ENCODE results near the gene CPM.

The CPM gene

GRCh38 chr12:68837215-68837614 is 95.8 kb downstream of the CPM start:
- no peak for DNase-seq
- Histone ChIP-seq H3K9me3 (no peaks in the 10 kb centered on the region), H3K36me3 (peaks cover 72 to 91% (median 74%) of the 10 kb centered on the region in 3 donors), H3K27me3 (no peaks in the 10 kb centered on the region), H3K4me3 (no peak overlapping the region), H3K4me1 (no peaks in the 10 kb centered on the region), H3K27ac (no peak overlapping the region)
- intact Hi-C loops (cut with DNase I; ENCODE audit: low total_unique reads) = no loop called here
- TF ChIP-seq CTCF (IDR thresholded peaks at IDR 0.05) = no peak

DNA sequence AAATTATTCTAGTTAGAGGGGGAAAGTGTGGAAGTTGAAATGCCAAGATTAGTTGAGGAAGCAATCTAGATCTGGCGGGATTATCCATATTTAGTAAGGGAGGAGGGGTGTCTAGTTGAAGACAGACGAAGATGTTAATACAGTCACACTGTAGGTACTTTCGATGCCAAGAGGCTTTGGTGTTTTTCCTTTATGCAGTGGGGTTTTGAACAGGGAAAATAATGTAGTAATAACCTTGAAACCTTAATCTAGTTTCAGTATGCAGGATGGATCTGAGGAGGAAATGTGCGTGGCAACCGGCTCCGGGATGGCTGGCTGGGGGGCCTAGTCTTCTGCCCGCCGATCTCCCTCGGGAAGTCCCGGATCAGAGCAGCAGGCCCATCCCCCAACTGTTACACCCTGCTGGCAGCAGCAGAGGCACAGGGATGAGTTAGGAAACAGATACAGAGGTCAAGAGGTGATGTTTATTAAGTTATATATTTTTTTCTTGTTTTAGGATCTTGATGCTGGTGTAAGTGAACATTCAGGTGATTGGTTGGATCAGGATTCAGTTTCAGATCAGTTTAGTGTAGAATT is 97.5 kb downstream of the CPM start:
- no peak overlapping the region for H3K27ac ChIP-seq
- intact Hi-C loops (cut with DNase I; ENCODE audit: low total_unique reads) = no loop called here
- no peak for TF ChIP-seq CTCF (IDR thresholded peaks at IDR 0.05)
- H3K36me3 ChIP-seq = peaks cover 73 to 91% (median 78%) of the 10 kb centered on the region in 3 donors
- no peaks in the 10 kb centered on the region for H3K4me1 ChIP-seq
- no peaks in the 10 kb centered on the region for H3K27me3 ChIP-seq
- no peak overlapping the region for H3K4me3 ChIP-seq
- no peak for DNase-seq
- no peaks in the 10 kb centered on the region for H3K9me3 ChIP-seq

GRCh38 chr12:68833508-68833907 is 99.5 kb downstream of the CPM start:
- Histone ChIP-seq H3K27me3 (no peaks in the 10 kb centered on the region), H3K27ac (no peak overlapping the region), H3K9me3 (no peaks in the 10 kb centered on the region), H3K36me3 (peaks cover 77 to 91% (median 78%) of the 10 kb centered on the region in 3 donors), H3K4me3 (no peak overlapping the region), H3K4me1 (peaks cover 0 to 6% (median 0%) of the 10 kb centered on the region in 4 donors)
- DNase-seq = no peak
- intact Hi-C loops (cut with DNase I; ENCODE audit: low total_unique reads) = no loop called here
- TF ChIP-seq CTCF (IDR thresholded peaks at IDR 0.05) = no peak

DNA sequence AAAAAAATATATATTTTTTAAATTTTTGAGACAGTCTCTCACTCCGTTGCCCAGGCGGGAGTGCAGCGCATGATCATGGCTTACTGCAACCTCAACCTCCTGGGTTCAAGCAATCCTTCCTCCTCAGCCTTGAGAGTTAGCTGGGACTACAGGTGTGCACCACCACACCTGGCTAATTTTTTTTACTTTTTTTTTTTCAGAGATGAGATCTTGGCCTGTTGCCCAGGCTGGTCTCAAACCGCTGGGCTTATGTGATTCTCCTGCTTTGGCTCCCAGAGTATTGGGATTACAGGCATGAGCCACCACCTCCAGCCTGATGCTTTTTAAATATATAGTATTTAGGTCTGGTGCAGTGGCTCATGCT is 100.5 kb downstream of the CPM start:
- intact Hi-C loops (cut with DNase I; ENCODE audit: low total_unique reads) = no loop called here
- H3K9me3 ChIP-seq = no peaks in the 10 kb centered on the region
- H3K36me3 ChIP-seq = peaks cover 75 to 92% (median 77%) of the 10 kb centered on the region in 3 donors
- H3K4me3 ChIP-seq = no peak overlapping the region
- DNase-seq = no peak
- no peak overlapping the region for H3K27ac ChIP-seq
- no peak for TF ChIP-seq CTCF (IDR thresholded peaks at IDR 0.05)
- no peaks in the 10 kb centered on the region for H3K27me3 ChIP-seq
- H3K4me1 ChIP-seq = peaks cover 0 to 6% (median 0%) of the 10 kb centered on the region in 4 donors

GRCh38 chr12:68831751-68832503 is 101.0 kb downstream of the CPM start:
- no peaks in the 10 kb centered on the region for H3K27me3 ChIP-seq
- H3K27ac ChIP-seq = no peak overlapping the region
- peaks cover 0 to 6% (median 0%) of the 10 kb centered on the region in 4 donors for H3K4me1 ChIP-seq
- no peaks in the 10 kb centered on the region for H3K9me3 ChIP-seq
- H3K4me3 ChIP-seq = no peak overlapping the region
- no peak for DNase-seq
- intact Hi-C loops (cut with DNase I; ENCODE audit: low total_unique reads) = no loop called here
- no peak for TF ChIP-seq CTCF (IDR thresholded peaks at IDR 0.05)
- H3K36me3 ChIP-seq = peaks cover 72 to 90% (median 75%) of the 10 kb centered on the region in 3 donors
